HG03460 (cell line): ENCODE measurements around the gene RARA.

Experiments
- ATAC-seq: cut with Tn5 transposase; IDR thresholded peaks from one replicate; pipeline ENCODE4 v1.9.1; 2021; ENCODE audit not compliant: unreplicated experiment

RARA gene

DNA sequence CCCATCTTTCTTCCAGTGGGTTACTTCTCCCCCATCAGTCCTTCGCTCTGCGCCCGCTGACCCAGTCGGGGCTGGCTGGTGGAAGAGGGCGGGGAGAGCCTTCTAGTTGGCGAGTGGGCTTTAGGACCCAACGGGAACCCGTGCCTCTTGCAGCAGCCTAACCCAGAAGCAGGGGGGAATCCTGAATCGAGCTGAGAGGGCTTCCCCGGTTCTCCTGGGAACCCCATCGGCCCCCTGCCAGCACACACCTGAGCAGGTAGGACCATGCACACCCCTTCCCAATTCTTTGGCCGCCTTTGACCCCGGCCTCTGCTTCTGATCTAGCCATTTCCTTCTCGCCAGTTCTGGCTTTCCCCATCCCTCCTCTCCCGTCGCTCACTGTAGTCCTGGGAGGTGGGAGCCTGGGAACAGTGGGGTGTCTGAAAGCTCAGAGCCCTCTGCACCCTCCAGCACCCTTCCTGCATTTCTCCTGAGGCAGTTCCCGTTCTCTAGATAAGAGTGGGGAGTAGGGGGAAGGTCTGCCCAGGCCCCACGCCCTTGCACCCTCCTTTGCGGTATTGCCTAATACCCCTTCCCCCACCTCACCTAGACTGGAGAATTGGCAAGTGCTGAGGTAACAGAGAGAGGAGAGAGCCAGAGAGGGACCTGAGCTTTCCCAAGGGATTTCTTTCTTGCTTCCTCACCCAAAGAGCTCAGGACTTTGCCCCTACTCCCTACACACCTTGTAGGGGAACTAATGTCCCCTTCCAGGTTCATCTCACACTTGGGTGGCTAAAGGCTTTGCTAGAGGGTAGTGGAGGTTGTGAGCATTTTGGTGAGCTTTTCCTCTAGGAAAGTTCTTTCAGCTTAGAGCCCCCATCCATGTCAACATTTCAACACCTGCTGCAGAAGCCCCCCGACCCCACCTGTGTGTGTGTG lies at the start of gene RARA:
Gene RARA (plus strand): TSS at position 150 of the 918 bp plus-strand sequence. CDS start 22,039 bp downstream, outside the sequence.
- no peak for ATAC-seq

DNA sequence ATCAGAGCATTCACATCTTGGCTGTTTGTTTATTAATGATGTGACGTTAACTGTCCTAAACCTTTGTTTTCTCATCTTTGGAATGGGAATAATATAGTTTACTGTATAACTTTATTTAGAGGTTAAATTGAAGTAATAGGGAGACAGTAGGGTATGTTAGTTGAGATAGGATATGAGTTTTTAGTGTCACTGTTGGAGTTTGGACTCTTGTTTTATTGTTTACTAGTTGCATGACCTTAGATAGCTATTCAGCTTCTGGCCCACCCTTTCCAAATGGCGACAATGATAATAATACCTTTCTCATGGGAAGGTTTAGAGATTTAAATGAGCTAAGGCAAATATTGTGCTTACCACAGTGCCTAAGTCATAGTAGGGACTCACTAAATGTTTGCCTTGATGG lies 49.5 kb upstream of the RARA start:
- ATAC-seq: no peak

DNA sequence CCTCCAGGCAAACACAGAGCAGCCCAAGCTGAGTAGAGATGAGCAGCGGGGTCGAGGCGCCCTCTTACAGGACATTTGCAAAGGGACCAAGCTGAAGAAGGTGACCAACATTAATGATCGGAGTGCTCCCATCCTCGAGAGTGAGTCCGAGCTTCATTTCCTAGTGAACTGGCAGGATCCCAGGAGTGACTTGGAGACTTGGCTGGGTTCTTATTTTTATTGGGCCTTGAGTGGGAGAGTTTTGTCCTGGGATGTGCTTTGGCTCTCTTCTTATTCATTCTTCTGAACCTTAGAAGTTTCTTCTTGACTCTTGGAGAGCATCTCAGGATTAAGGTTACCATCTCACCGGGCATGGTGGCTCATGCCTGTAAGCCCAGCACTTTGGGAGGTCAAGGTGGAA lies 48.5 kb upstream of the RARA start:
- ATAC-seq: no peak

DNA sequence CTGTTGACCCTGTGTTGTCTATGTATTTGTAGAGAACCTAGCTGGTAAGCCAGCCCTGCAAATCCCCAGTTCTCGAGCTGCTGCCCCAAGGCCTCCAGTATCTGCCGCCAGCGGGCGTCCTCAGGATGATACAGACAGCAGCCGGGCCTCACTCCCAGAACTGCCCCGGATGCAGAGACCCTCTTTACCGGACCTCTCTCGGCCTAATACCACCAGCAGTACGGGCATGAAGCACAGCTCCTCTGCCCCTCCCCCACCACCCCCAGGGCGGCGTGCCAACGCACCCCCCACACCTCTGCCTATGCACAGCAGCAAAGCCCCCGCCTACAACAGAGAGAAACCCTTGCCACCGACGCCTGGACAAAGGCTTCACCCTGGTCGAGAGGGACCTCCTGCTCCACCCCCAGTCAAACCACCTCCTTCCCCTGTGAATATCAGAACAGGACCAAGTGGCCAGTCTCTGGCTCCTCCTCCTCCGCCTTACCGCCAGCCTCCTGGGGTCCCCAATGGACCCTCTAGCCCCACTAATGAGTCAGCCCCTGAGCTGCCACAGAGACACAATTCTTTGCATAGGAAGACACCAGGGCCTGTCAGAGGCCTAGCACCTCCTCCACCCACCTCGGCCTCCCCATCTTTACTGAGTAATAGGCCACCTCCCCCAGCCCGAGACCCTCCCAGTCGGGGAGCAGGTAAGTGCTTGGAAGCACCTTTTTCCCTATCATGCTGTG lies 44.4 kb upstream of the RARA start:
- ATAC-seq: no peak

DNA sequence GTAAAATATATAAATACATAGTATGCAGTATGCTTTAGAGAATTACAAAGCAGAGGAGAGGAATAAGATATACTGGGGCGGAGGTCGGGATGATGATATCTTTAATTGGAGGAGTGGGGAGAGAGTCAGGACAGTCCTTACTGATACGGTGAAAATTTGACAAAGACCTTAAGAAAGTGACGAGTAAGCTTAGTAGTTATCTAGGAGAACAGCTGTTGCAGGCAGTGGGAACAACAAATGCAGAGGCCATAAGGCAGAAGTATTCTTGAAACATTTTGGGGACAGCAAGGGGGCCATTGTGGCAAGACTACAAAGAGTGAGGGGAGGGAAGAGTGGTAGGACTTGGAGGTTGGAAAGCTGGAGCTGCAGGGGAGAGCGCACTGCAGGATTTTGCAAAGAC lies 43.6 kb upstream of the RARA start:
- ATAC-seq: no peak

- no peak for ATAC-seq
Measured at GRCh38 chr17:40266882-40267281, 42.1 kb upstream of the RARA start.

DNA sequence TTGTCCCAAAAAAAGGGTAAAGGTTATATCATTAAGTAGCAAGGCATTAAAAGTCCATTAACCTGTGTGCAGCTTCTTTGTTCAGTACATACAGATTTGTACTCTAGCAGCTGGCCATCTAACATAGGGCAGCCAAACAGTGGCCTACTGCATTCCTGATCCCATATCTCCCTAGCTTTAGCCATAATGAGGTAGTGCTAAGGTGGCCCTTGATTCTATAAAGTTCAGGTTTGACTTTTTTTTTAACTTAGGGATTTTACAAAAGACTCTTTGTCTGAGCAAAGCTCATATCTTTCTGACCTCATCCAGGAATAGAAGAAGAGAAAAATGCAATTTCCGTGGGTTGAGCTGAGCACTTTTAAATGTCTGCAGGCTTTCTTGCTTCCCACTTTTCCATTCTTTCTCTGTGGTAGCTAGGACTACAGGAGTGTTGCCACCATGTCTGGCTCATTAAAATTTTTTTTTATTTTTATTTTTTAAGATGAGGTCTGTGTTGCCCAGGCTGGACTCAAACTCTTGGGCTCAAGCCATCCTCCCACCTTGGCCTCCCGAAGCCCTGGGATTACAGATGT lies 40.8 kb upstream of the RARA start:
- no peak for ATAC-seq

GRCh38 chr17:40278414-40278813 lies 30.6 kb upstream of the RARA start:
- no peak for ATAC-seq

- no peak for ATAC-seq
Measured at GRCh38 chr17:40279402-40279801, 29.6 kb upstream of the RARA start.

GRCh38 chr17:40281663-40282062 lies 27.3 kb upstream of the RARA start:
- ATAC-seq: no peak

DNA sequence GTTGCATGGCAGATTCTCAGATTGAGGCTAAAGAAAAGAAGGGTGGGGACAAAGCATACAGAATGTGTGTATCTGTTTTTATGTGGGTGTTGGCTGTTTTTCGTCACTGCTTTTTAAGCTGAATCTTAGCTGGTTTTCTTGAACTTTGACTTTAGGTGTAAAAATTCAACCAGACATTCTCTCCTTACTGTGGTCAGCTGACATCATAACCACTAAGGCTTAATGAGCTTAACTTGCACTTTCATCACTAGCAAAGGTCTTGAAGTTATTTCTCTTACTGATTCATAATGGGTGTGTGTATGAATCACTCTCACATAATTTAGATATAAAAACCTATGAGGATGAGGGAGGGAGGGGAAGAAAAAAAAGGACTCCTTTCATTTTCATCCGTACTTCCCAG lies 25.3 kb upstream of the RARA start:
- ATAC-seq: no peak

DNA sequence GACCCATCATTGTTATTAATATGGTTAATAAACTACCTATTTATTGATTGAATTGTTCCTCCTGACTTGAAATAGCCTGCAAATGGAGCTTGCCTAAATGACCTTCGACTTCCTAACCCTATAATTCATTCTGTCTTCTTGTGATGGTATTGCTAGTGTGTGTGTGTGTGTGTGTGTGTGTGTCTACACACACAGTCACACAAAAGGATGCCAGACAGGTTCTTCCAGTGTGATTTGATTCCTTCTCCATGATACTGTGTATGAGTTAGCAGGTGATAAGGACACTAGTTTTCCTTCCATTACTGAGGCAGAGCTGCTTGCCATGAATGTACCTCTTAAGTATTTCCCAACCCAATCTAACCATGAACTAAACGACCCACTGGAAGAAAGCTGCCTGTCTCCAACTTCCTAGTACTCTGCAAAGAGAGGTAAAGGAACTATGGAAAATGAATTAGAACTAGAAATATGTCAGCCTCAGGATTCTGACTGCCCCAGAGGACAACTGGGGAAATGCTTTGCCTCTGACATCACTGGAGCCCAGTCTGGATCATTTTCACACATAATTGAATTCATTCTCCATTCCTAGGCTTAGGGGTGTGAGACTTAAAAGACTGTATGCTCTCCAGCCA lies 24.8 kb upstream of the RARA start:
- ATAC-seq: no peak

GRCh38 chr17:40286473-40286872 lies 22.5 kb upstream of the RARA start:
- ATAC-seq: no peak

DNA sequence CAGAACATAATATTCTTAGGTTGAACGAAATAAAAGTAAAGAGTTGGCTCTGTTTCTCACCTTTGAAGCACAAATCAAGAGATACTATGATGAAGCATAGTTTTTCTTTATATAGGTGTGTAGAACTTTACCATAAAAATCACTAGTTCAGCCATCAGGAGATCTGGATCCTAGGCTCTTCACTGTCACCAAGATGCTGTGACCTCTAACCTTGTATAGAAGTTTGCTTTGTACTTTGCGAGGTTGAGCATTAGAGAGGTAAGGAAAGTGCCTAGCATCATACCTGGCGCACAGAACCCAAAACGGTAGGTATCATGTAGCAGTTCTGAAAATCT lies 21.9 kb upstream of the RARA start:
- no peak for ATAC-seq

DNA sequence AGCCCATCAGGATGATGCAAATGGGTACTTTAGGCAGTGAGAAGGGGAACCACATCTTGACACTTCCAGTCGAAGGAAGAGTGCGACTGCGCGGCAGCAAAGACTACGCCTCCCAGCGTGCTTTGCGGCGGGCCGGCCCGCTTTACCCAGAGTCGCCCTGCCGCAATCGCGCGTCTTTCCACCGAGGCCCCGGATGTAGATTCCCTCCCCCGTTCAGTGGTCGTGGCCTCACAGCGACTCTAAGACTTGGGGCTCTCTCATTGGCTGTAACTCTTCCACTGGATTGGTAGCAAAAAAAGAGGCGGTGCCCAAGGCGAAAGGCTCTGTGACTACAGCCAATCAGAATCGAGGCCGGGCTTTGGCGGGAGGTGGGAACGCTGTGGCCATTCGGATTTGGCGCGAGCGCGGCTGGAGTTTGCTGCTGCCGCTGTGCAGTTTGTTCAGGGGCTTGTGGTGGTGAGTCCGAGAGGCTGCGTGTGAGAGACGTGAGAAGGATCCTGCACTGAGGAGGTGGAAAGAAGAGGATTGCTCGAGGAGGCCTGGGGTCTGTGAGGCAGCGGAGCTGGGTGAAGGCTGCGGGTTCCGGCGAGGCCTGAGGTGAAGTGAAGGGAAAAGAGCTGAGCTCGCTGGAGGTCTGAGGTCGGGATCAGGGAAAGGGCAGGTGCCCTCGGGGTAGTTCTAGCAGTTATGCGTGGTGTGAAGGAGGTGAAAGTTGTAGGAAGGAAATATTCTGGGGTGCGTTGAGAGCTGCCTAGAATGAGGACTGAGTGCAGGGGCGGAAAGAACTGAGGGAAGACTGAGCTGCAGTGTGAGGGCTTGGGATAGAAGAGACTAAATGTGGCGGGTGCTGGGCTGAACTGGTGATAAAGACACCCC lies 21.2 kb upstream of the RARA start, which contains the start of gene CDC6:
Gene CDC6 (plus strand): TSS at position 386 of the 876 bp plus-strand sequence. CDS start 1,542 bp downstream, outside the sequence.
- ATAC-seq: peak; percentile 93

DNA sequence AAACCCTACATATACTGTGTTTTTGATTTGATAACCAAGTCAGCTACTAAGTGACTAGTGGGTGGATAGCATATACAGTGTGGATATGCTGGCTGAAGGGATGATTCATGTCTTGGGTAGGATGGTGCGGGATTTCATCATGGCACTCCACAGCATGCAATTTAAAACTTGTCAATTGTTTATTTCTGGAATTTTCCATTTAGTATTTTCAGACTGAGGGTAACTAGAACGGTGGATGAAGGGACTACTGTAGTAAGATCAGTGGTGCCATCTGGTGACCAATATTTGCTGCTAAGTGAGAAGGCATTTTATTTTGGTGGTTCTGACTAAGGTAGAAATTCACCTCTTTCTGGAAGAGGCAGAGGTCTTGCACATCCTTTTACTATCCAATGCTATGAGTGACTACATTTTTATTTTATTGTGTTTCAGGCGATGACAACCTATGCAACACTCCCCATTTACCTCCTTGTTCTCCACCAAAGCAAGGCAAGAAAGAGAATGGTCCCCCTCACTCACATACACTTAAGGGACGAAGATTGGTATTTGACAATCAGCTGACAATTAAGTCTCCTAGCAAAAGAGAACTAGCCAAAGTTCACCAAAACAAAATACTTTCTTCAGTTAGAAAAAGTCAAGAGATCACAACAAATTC lies 18.2 kb upstream of the RARA start:
- no peak for ATAC-seq

DNA sequence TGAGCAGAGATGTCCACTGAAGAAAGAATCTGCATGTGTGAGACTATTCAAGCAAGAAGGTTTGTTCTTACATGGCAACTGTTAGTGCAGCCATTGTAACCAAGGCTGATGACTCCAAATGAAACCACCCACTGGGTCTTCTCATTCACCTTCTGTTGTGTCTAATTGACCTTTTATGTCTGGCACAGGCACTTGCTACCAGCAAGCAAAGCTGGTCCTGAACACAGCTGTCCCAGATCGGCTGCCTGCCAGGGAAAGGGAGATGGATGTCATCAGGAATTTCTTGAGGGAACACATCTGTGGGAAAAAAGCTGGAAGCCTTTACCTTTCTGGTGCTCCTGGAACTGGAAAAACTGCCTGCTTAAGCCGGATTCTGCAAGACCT lies 17.7 kb upstream of the RARA start:
- ATAC-seq: no peak

DNA sequence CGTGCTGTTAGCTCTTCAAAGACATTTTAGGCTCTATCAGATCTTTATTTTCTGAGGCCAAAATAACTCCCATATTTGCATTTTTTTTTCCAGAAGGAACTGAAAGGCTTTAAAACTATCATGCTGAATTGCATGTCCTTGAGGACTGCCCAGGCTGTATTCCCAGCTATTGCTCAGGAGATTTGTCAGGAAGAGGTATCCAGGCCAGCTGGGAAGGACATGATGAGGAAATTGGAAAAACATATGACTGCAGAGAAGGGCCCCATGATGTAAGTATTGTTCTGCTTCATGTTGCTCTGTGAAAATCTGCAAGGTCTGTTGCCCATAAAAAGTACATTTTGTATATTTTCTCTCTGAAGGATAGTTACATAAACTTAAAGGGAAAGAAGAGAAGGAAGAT lies 15.6 kb upstream of the RARA start:
- no peak for ATAC-seq

- ATAC-seq: no peak
Measured at GRCh38 chr17:40295488-40296436, 13.2 kb upstream of the RARA start.
